Neural cell (in vitro differentiated cells): Measurements from ENCODE around the gene FCRL5. TPM values are rescaled to one million over a fixed set of nuclear protein-coding genes. Genes with fewer than 3 reads are reported as not detected.
"Not testable (repeated sequence)": the region's sequence is repeated elsewhere in the genome, so short reads cannot be mapped to it uniquely, and the experiment has no call there.

Experiments
- H2AFZ ChIP-seq: fragments of 200-600, 300-800 bp; sonication (generic), shearing (Covaris generic); 2 replicates; pipeline ENCODE4 v1.6.0; 2014; ENCODE audit warnings: low read depth, mild to moderate bottlenecking, antibody characterized with exemption, low read length, moderate library complexity
- H3F3A ChIP-seq: fragments of 200-600 bp; shearing (Covaris generic); 2 replicates; pipeline ENCODE4 v1.6.1; 2016; ENCODE audit warnings: mild to moderate bottlenecking, moderate library complexity, mixed read lengths, antibody characterized with exemption, low read length; ENCODE audit not compliant: insufficient read depth, poor library complexity, severe bottlenecking
- H3K27ac ChIP-seq: fragments of 200-600, 300-800 bp; sonication (generic), shearing (Covaris generic); 2 replicates; pipeline ENCODE4 v1.5.1; 2014; ENCODE audit warnings: mild to moderate bottlenecking, low read length, moderate library complexity
- H3K27me3 ChIP-seq: fragments of 300-800, 200-600 bp; sonication (generic), shearing (Covaris generic); 2 replicates; pipeline ENCODE4 v1.6.0; 2014; ENCODE audit warnings: mild to moderate bottlenecking, low read depth, low read length, moderate library complexity; ENCODE audit not compliant: insufficient read depth
- H3K36me3 ChIP-seq: fragments of 300-800, 200-600 bp; sonication (generic), shearing (Covaris generic); 2 replicates; pipeline ENCODE4 v1.5.1; 2014; ENCODE audit warnings: mild to moderate bottlenecking, antibody characterized with exemption, low read length, moderate library complexity; ENCODE audit not compliant: insufficient read depth
- H3K4me2 ChIP-seq: fragments of 300-800, 200-600 bp; sonication (generic), shearing (Covaris generic); 2 replicates; pipeline ENCODE4 v1.6.0; 2014; ENCODE audit warnings: mild to moderate bottlenecking, low read length
- H3K4me3 ChIP-seq: fragments of 300-800, 200-600 bp; sonication (generic), shearing (Covaris generic); 2 replicates; pipeline ENCODE4 v1.5.1; 2014; ENCODE audit warnings: mild to moderate bottlenecking, low read length, moderate library complexity
- H3K79me2 ChIP-seq: fragments of 200-600 bp; shearing (Covaris generic); replicated peaks from 2 replicates; pipeline ENCODE4 v1.6.0; 2014; ENCODE audit warnings: mild to moderate bottlenecking, low read length, moderate library complexity; ENCODE audit not compliant: insufficient read depth
- H3K9ac ChIP-seq: fragments of 300-800, 200-600 bp; sonication (generic), shearing (Covaris generic); 2 replicates; pipeline ENCODE4 v1.6.1; 2016; ENCODE audit warnings: mild to moderate bottlenecking, low read length, mixed read lengths
- H3K9me2 ChIP-seq: fragments of 200-600 bp; shearing (Covaris generic); 2 replicates; pipeline ENCODE4 v1.6.1; 2016; ENCODE audit warnings: mild to moderate bottlenecking, low read length, mixed read lengths; ENCODE audit not compliant: insufficient read depth
- H3K9me3 ChIP-seq: fragments of 200-600, 300-800 bp; sonication (generic), shearing (Covaris generic); 2 replicates; pipeline ENCODE4 v1.6.1; 2016; ENCODE audit warnings: mild to moderate bottlenecking, mixed run types, low read length, moderate library complexity, mixed read lengths
- H4K20me1 ChIP-seq: fragments of 200-600 bp; shearing (Covaris generic); 2 replicates; pipeline ENCODE4 v1.6.1; 2016; ENCODE audit warnings: mild to moderate bottlenecking, mixed run types; ENCODE audit not compliant: insufficient read depth
- CTCF ChIP-seq: fragments of 450-650 bp; IDR thresholded peaks from 2 replicates; pipeline ENCODE4 v1.5.1; 2014; ENCODE audit warnings: antibody characterized with exemption, mild to moderate bottlenecking, moderate library complexity; ENCODE audit not compliant: poor library complexity, severe bottlenecking
- EP300 ChIP-seq: fragments of 450-650 bp; conservative IDR thresholded peaks from 2 replicates; pipeline ENCODE4 v1.6.1; 2014; ENCODE audit warnings: antibody characterized with exemption, mild to moderate bottlenecking, moderate library complexity; ENCODE audit not compliant: poor library complexity, severe bottlenecking
- EZH2 ChIP-seq: fragments of 200-600, 300-800 bp; shearing (Covaris generic), sonication (generic); IDR thresholded peaks from 2 replicates; pipeline ENCODE4 v1.6.1; 2014; ENCODE audit warnings: antibody characterized with exemption, low read length, borderline replicate concordance, mild to moderate bottlenecking; ENCODE audit not compliant: insufficient read depth, poor library complexity, severe bottlenecking
- MXI1 ChIP-seq: fragments of 450-650 bp; conservative IDR thresholded peaks from 2 replicates; pipeline ENCODE4 v1.6.1; 2014; ENCODE audit warnings: antibody characterized with exemption, mild to moderate bottlenecking; ENCODE audit not compliant: poor library complexity, severe bottlenecking
- POLR2AphosphoS5 ChIP-seq: IDR thresholded peaks from 2 replicates; pipeline ENCODE4 v1.6.1; 2012
- RAD21 ChIP-seq: fragments of 450-650 bp; conservative IDR thresholded peaks from 2 replicates; pipeline ENCODE4 v1.6.1; 2014; ENCODE audit warnings: antibody characterized with exemption, mild to moderate bottlenecking, moderate library complexity
- REST ChIP-seq: IDR thresholded peaks from 2 replicates; pipeline ENCODE4 v1.6.1; 2012; ENCODE audit warnings: borderline replicate concordance
- SMC3 ChIP-seq: fragments of 450-650 bp; conservative IDR thresholded peaks from 2 replicates; pipeline ENCODE4 v1.6.1; 2014; ENCODE audit warnings: antibody characterized with exemption, mild to moderate bottlenecking, moderate library complexity; ENCODE audit not compliant: poor library complexity
- TAF1 ChIP-seq: IDR thresholded peaks from 2 replicates; pipeline ENCODE4 v1.6.1; 2012; ENCODE audit warnings: low read depth
- polyA plus RNA-seq: library from polyadenylated mRNA; depleted of rRNA; stranded (reverse); fragments of >200 nt; gene quantifications from 2 replicates; pipeline ENCODE4 v1.2.3, GENCODE V29; 2014

Gene FCRL5
- polyA plus RNA-seq, 1 donor from 2014 or later = not detected

- Histone ChIP-seq H3K79me2 (no peaks in the 10 kb centered on the region), H2AFZ (no peak overlapping the region), H3K27me3 (no peaks in the 10 kb centered on the region), H3F3A (no peaks in the 10 kb centered on the region), H4K20me1 (no peaks in the 10 kb centered on the region), H3K9ac (no peak overlapping the region), H3K36me3 (no peaks in the 10 kb centered on the region), H3K9me3 (no peaks in the 10 kb centered on the region), H3K27ac (no peak overlapping the region), H3K9me2 (no peaks in the 10 kb centered on the region), H3K4me2 (no peak overlapping the region), H3K4me3 (no peak overlapping the region)
- TF ChIP-seq EP300 (no peak), POLR2AphosphoS5 (no peak), SMC3 (no peak), CTCF (no peak), RAD21 (no peak), REST (no peak), MXI1 (no peak), EZH2 (no peak), TAF1 (no peak)
Observed at GRCh38 chr1:157487096-157487495, 65.2 kb downstream of the FCRL5 start.

GRCh38 chr1:157486400-157486799 is 65.9 kb downstream of the FCRL5 start:
- H3K79me2 ChIP-seq, H4K20me1 ChIP-seq, H3F3A ChIP-seq, H3K36me3 ChIP-seq, H3K9me2 ChIP-seq, H3K9ac ChIP-seq, H2AFZ ChIP-seq, H3K27me3 ChIP-seq, H3K9me3 ChIP-seq, H3K4me2 ChIP-seq, H3K27ac ChIP-seq, H3K4me3 ChIP-seq: not testable (repeated sequence)

GRCh38 chr1:157485793-157486192 is 66.5 kb downstream of the FCRL5 start:
- H4K20me1 ChIP-seq = no peaks in the 10 kb centered on the region
- H3K4me2 ChIP-seq = no peak overlapping the region
- no peak overlapping the region for H2AFZ ChIP-seq
- no peak overlapping the region for H3K27ac ChIP-seq
- no peak for TF ChIP-seq RAD21
- no peak for TF ChIP-seq CTCF
- no peak for TF ChIP-seq EZH2
- no peak for TF ChIP-seq SMC3
- TF ChIP-seq POLR2AphosphoS5 = no peak
- no peak for TF ChIP-seq EP300
- TF ChIP-seq MXI1 = no peak
- TF ChIP-seq REST = no peak
- no peak for TF ChIP-seq TAF1
- no peaks in the 10 kb centered on the region for H3F3A ChIP-seq
- H3K79me2 ChIP-seq = no peaks in the 10 kb centered on the region
- no peaks in the 10 kb centered on the region for H3K9me3 ChIP-seq
- no peaks in the 10 kb centered on the region for H3K36me3 ChIP-seq
- H3K27me3 ChIP-seq = no peaks in the 10 kb centered on the region
- no peaks in the 10 kb centered on the region for H3K9me2 ChIP-seq
- H3K9ac ChIP-seq = no peak overlapping the region
- no peak overlapping the region for H3K4me3 ChIP-seq
